ENCODE data around the gene ARPIN.

DNA sequence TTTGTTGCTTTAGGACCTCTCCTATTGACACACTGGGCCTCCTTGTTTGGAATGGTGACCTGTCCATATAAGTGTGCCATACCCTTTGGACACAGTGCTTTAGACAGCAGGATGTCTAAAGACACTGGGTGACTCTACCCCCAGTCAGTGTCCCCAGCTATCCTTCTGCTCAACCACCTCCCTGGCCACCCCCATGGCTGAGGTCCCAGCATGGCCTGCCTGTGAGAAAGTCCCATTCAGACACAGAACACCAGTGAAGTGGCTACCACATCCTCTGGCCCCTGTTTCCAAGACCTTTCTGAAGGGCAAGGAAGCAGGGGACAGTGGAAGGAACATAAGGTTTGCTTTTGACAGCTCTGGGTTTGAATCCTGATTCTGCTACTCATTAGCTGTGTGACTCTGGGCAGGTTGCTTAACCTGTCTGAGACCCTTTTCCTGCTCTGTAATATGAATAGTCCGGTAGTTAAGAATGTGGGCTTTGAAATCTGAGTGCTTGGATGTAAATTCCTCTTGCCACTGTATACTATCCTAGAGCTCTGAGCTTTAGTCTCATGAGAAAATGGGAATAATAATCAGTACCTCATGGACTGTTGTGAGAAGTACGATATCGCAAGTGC is 12.7 kb downstream of the ARPIN start:
- TF ChIP-seq, protein P1, sequence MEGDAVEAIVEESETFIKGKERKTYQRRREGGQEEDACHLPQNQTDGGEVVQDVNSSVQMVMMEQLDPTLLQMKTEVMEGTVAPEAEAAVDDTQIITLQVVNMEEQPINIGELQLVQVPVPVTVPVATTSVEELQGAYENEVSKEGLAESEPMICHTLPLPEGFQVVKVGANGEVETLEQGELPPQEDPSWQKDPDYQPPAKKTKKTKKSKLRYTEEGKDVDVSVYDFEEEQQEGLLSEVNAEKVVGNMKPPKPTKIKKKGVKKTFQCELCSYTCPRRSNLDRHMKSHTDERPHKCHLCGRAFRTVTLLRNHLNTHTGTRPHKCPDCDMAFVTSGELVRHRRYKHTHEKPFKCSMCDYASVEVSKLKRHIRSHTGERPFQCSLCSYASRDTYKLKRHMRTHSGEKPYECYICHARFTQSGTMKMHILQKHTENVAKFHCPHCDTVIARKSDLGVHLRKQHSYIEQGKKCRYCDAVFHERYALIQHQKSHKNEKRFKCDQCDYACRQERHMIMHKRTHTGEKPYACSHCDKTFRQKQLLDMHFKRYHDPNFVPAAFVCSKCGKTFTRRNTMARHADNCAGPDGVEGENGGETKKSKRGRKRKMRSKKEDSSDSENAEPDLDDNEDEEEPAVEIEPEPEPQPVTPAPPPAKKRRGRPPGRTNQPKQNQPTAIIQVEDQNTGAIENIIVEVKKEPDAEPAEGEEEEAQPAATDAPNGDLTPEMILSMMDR (conservative IDR thresholded peaks at IDR 0.05; ENCODE audit: low read length) = no peak
- TF ChIP-seq EZH2phosphoT487 (IDR thresholded peaks at IDR 0.05; ENCODE audit: borderline replicate concordance, low read depth, low read length) = no peak

All from OCI-LY7 (cell line).